HCT116 (cell line): ENCODE data around the gene PNMA5. TPM values are rescaled to one million over a fixed set of nuclear protein-coding genes. Genes with fewer than 3 reads are reported as not detected.

Experiments used
- ATAC-seq: fragments of 200-7000 bp; cut with Tn5 transposase; 2 replicates; pipeline ENCODE4 v1.9.1; 2020; ENCODE audit warnings: mild to moderate bottlenecking, moderate library complexity
- BruUV-seq: library from RNA; stranded (reverse); fragments of 400-500 nt; replicated peaks from 2 replicates; lab custom pipeline; 2021; lab: Mats Ljungman, UMichigan
- CTCF ChIA-PET: fragments of 300-600 bp; sonication (Branson Sonifier 250); formaldehyde crosslinking; loops from one replicate; lab custom pipeline; 2021; ENCODE audit warnings: antibody characterized with exemption; lab: Charles Lee
- POLR2A ChIA-PET: fragments of 300-600, 350-600 bp; sonication (Branson Sonifier 250); formaldehyde crosslinking; loops from one replicate; lab custom pipeline; 2021; ENCODE audit warnings: antibody characterized with exemption; lab: Charles Lee
- RAD21 ChIA-PET, 2 experiments: fragments of 300-600 bp; sonication (Branson Sonifier 250); formaldehyde crosslinking; loops; one replicate each; lab custom pipeline; 2023; ENCODE audit warnings: low total read pairs in 2 of 2; ENCODE audit not compliant: uncharacterized antibody in 2 of 2, unreplicated experiment in 2 of 2, low non-redundant PET in 1 of 2; lab: Charles Lee
- DNase-seq: peaks from one replicate; pipeline ENCODE4 v3.0.0-alpha.2; 2010; ENCODE audit warnings: low read depth, low spot score
- H2AFZ ChIP-seq: fragments of 200-600 bp; shearing (Covaris generic), sonication (generic); 2 replicates; pipeline ENCODE4 v1.6.1; 2017; ENCODE audit warnings: low read depth, mixed run types, mixed read lengths, antibody characterized with exemption, low read length; ENCODE audit not compliant: poor library complexity, severe bottlenecking
- H3K27ac ChIP-seq: 2 replicates; pipeline ENCODE4 v1.5.1; 2012; ENCODE audit warnings: low read depth, low read length
- H3K27me3 ChIP-seq: fragments of 200-600 bp; sonication (generic); 2 replicates; pipeline ENCODE4 v1.6.1; 2016; ENCODE audit warnings: mixed run types, low read length, mixed read lengths; ENCODE audit not compliant: insufficient read depth
- H3K36me3 ChIP-seq, 2 experiments: fragments of 200-500 bp in 1 of 2; fragments of 200-600 bp in 1 of 2; sonication (Bioruptor generic) in 1 of 2; sonication (generic) in 1 of 2; 2 replicates each; pipeline versions ENCODE4 v1.5.1 to v1.6.1; 2014 to 2016; ENCODE audit warnings: low read length in 2 of 2, inconsistent platforms in 1 of 2, mixed read lengths in 1 of 2, mixed run types in 1 of 2; ENCODE audit not compliant: insufficient read depth in 2 of 2, control insufficient read depth in 1 of 2
- H3K4me1 ChIP-seq, 2 experiments: fragments of 200-600 bp in 1 of 2; sonication (generic) in 1 of 2; 2 replicates each; pipeline versions ENCODE4 v1.5.1 to v1.6.1; 2012 to 2017; ENCODE audit warnings: low read length in 2 of 2, inconsistent platforms in 1 of 2, mild to moderate bottlenecking in 1 of 2, mixed read lengths in 1 of 2, mixed run types in 1 of 2, moderate library complexity in 1 of 2; ENCODE audit not compliant: insufficient read depth in 2 of 2, control insufficient read depth in 1 of 2
- H3K4me2 ChIP-seq: fragments of 200-600 bp; sonication (generic); 2 replicates; pipeline ENCODE4 v1.6.1; 2017; ENCODE audit warnings: mixed run types, low read length, mixed read lengths
- H3K4me3 ChIP-seq, 2 experiments: fragments of 200-600 bp in 1 of 2; sonication (generic) in 1 of 2; replicated peaks in 1 of 2; 2 replicates each; pipeline ENCODE4 v1.5.1; 2011 to 2016; ENCODE audit warnings: low read length in 2 of 2, control low read depth in 1 of 2, low read depth in 1 of 2, mild to moderate bottlenecking in 1 of 2, mixed read lengths in 1 of 2, mixed run types in 1 of 2
- H3K79me2 ChIP-seq: fragments of 200-600 bp; sonication (generic); 2 replicates; pipeline ENCODE4 v1.6.1; 2017; ENCODE audit warnings: mild to moderate bottlenecking, mixed run types, low read length, moderate library complexity, mixed read lengths; ENCODE audit not compliant: insufficient read depth
- H3K9ac ChIP-seq: fragments of 200-600 bp; sonication (generic); 2 replicates; pipeline ENCODE4 v1.6.1; 2016; ENCODE audit warnings: low read length, mixed read lengths
- H3K9me2 ChIP-seq: fragments of 200-600 bp; sonication (generic), shearing (Covaris generic); 2 replicates; pipeline ENCODE4 v1.6.1; 2017; ENCODE audit warnings: mixed run types, mild to moderate bottlenecking, moderate library complexity; ENCODE audit not compliant: insufficient read depth
- H3K9me3 ChIP-seq, 2 experiments: fragments of 200-500 bp in 1 of 2; fragments of 200-600 bp in 1 of 2; sonication (Bioruptor generic) in 1 of 2; sonication (generic) in 1 of 2; 2 replicates each; pipeline ENCODE4 v1.6.1; 2014 to 2017; ENCODE audit warnings: low read length in 2 of 2, mixed read lengths in 2 of 2, inconsistent platforms in 1 of 2, low read depth in 1 of 2, mild to moderate bottlenecking in 1 of 2, mixed run types in 1 of 2, moderate library complexity in 1 of 2; ENCODE audit not compliant: control insufficient read depth in 1 of 2, insufficient read depth in 1 of 2
- H4K20me1 ChIP-seq: fragments of 200-600 bp; sonication (generic), shearing (Covaris generic); 2 replicates; pipeline ENCODE4 v1.6.1; 2017; ENCODE audit warnings: mixed run types, mild to moderate bottlenecking, moderate library complexity; ENCODE audit not compliant: insufficient read depth
- CBX3 ChIP-seq: IDR thresholded peaks from 2 replicates; pipeline ENCODE4 v1.6.1; 2012; ENCODE audit warnings: low read depth
- CTCF ChIP-seq, 3 experiments: fragments of 200-600 bp in 1 of 3; sonication (generic) in 1 of 3; IDR thresholded peaks in 2 of 3; conservative IDR thresholded peaks in 1 of 3; 2 replicates each; pipeline ENCODE4 v1.5.1; 2012 to 2017; ENCODE audit warnings: low read depth in 2 of 3, low read length in 2 of 3, antibody characterized with exemption in 1 of 3, borderline replicate concordance in 1 of 3, control low read depth in 1 of 3, mild to moderate bottlenecking in 1 of 3, mixed read lengths in 1 of 3, mixed run types in 1 of 3, moderate library complexity in 1 of 3; ENCODE audit not compliant: insufficient read depth in 1 of 3
- EGR1 ChIP-seq: IDR thresholded peaks from 2 replicates; pipeline ENCODE4 v1.6.1; 2012; ENCODE audit warnings: low read depth
- ELF1 ChIP-seq: IDR thresholded peaks from 2 replicates; pipeline ENCODE4 v1.6.1; 2012; ENCODE audit warnings: low read depth, borderline replicate concordance
- EZH2 ChIP-seq: fragments of 200-600 bp; sonication (generic); IDR thresholded peaks from 2 replicates; pipeline ENCODE4 v1.6.1; 2017; ENCODE audit warnings: antibody characterized with exemption, mixed run types
- RAD21 ChIP-seq: IDR thresholded peaks from 2 replicates; pipeline ENCODE4 v1.6.1; 2012; ENCODE audit warnings: low read depth, mild to moderate bottlenecking
- REST ChIP-seq: IDR thresholded peaks from 2 replicates; pipeline ENCODE4 v1.6.1; 2012; ENCODE audit warnings: low read depth
- SIN3A ChIP-seq: IDR thresholded peaks from 2 replicates; pipeline ENCODE4 v1.6.1; 2012; ENCODE audit warnings: low read depth
- SRF ChIP-seq: IDR thresholded peaks from 2 replicates; pipeline ENCODE4 v1.6.1; 2012; ENCODE audit warnings: low read depth
- ZBTB33 ChIP-seq: IDR thresholded peaks from 2 replicates; pipeline ENCODE4 v1.6.1; 2011; ENCODE audit warnings: mild to moderate bottlenecking, low read length, moderate library complexity; ENCODE audit not compliant: insufficient replicate concordance; ENCODE audit errors: extremely low read depth
- ZFX ChIP-seq: fragments of 450-650 bp; IDR thresholded peaks from 2 replicates; pipeline ENCODE4 v1.6.1; 2017
- intact Hi-C: fragments of 100-400 bp; cut with micrococcal nuclease; formaldehyde crosslinking; loops from 2 replicates; pipeline ENCODE4 v1.10.0; 2022
- total RNA-seq: library from RNA; stranded (reverse); gene quantifications from one replicate; pipeline ENCODE4 v1.2.1, GENCODE V29; 2021; ENCODE audit not compliant: unreplicated experiment

Gene PNMA5
- total RNA-seq, 1 experiment from 2014 or later = not detected

GRCh38 chrX:153032397-153033118 is 38.6 kb upstream of the PNMA5 start:
- no peaks in the 10 kb centered on the region for H3K9me3 ChIP-seq
- CTCF ChIA-PET = interaction anchor here (0.7 to 1.8 kb wide), 7 partner anchors 12 to 635 kb away, joined by 3 to 8 read pairs (median 4); no protein-coding TSS in a partner anchor
- H3K4me2 ChIP-seq = peak overlapping the region; percentile 57
- no peaks in the 10 kb centered on the region for H4K20me1 ChIP-seq
- H3K4me3 ChIP-seq = peak overlapping the region in 1 of 2 experiments; percentile 26; a peak in 1 of 4 replicates
- no peak overlapping the region for H3K9ac ChIP-seq
- H3K36me3 ChIP-seq = no peaks in the 10 kb centered on the region
- no peaks in the 10 kb centered on the region for H3K27me3 ChIP-seq
- peak; percentile 19; the same call in 1 of the 2 replicates for TF ChIP-seq ELF1
- no peak for TF ChIP-seq EGR1
- TF ChIP-seq RAD21 = peak; percentile 95
- peak; percentile 64 to 69 (median 66) for TF ChIP-seq CTCF (IDR thresholded peaks at IDR 0.05 in 2 of 3, conservative IDR thresholded peaks at IDR 0.05 in 1 of 3; ENCODE audit: borderline replicate concordance in 1 of 3, insufficient read depth in 1 of 3, low read depth in 2 of 3, low read length in 2 of 3)
- intact Hi-C loops = loop anchor here (10.0 kb wide), 2 partner anchors 472 to 632 kb away; no protein-coding TSS in a partner anchor
- RAD21 ChIA-PET = no interaction called here
- peaks cover 0 to 4% of the 10 kb centered on the region in 2 experiments; a peak in 1 of 4 replicates for H3K4me1 ChIP-seq
- peak; percentile 90 for ATAC-seq
- H3K79me2 ChIP-seq = no peaks in the 10 kb centered on the region
- no TSS peak for BruUV-seq
- no peak overlapping the region for H2AFZ ChIP-seq
- POLR2A ChIA-PET = no interaction called here
- peak; percentile 21 for DNase-seq
- no peak overlapping the region for H3K27ac ChIP-seq
- H3K9me2 ChIP-seq = no peaks in the 10 kb centered on the region

- Histone ChIP-seq H3K27ac (no peak overlapping the region), H3K79me2 (no peaks in the 10 kb centered on the region), H3K4me3 (no peak overlapping the region), H3K4me2 (no peak overlapping the region), H3K9me2 (no peaks in the 10 kb centered on the region), H4K20me1 (no peaks in the 10 kb centered on the region), H3K9ac (no peak overlapping the region), H3K9me3 (no peaks in the 10 kb centered on the region), H3K4me1 (peaks cover 0 to 4% of the 10 kb centered on the region in 2 experiments; a peak in 1 of 4 replicates), H3K36me3 (no peaks in the 10 kb centered on the region), H3K27me3 (no peaks in the 10 kb centered on the region), H2AFZ (no peak overlapping the region)
- BruUV-seq = no TSS peak
- ChIA-PET RAD21 (no interaction called here), POLR2A (no interaction called here), CTCF (no interaction called here)
- DNase-seq (no peak), ATAC-seq (no peak)
- intact Hi-C loops = loop anchor here (10.0 kb wide), 2 partner anchors 474 to 634 kb away; no protein-coding TSS in a partner anchor
- TF ChIP-seq SIN3A = no peak
- no peak for TF ChIP-seq EZH2
- TF ChIP-seq SRF = no peak
- no peak for TF ChIP-seq ZFX
- TF ChIP-seq ZBTB33 = no peak
- no peak for TF ChIP-seq CBX3
- TF ChIP-seq RAD21 = no peak
- no peak for TF ChIP-seq REST
Measured at GRCh38 chrX:153030801-153031200, 36.9 kb upstream of the PNMA5 start.
